ENCODE measurements around the gene GART.

DNA sequence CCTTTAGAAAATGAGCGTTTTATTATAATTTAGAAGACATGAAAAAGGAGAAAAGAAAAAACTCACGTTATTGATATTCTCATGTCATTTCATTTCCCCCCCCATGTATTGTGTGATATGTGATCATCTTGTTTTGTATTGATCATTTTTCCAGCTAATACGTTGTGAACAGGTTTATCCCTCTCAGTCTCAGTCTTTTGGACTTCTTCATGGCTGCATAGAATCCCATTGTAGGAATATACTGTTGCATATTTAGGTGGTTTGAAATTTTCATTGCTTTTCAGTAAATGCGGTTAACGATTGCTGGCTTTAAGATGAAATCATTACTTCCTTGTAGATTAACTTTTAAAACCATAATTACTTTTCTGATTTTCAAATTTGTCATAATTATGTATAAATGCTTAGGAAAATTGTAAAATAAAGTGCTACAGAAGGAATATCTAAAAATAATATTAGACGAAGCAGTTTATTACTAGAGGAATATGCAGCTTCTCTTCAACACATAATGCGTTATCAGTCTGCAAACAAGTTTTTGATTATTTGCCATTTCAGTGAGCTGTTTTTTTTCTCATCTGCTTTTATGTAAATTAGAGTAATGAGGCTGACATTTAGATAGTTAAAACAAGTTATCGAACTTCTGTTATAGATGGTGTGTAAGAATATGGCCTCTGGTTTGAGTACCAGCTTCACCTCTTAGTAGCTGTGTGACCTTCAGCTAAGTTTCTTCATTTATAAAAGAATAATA, 2.7 kb upstream of the GART start:
- TF ChIP-seq GATA3 (IDR thresholded peaks at IDR 0.05; ENCODE audit: low read depth, low read length) (no peak), GATA2 (IDR thresholded peaks at IDR 0.05; ENCODE audit: low read depth, low read length) (no peak)

Measured in SH-SY5Y (cell line).